NCI-H510A treated with DMSO at 0.1 percent for 48 hours (cell line): ENCODE measurements around the gene GNAZ.

Experiments
- DNase-seq: peaks from one replicate; lab custom pipeline; 2025; lab: John Stamatoyannopoulos, UW

Gene GNAZ

GRCh38 chr22:23093051-23093788 is 22.9 kb downstream of the GNAZ start:
- no peak for DNase-seq

DNA sequence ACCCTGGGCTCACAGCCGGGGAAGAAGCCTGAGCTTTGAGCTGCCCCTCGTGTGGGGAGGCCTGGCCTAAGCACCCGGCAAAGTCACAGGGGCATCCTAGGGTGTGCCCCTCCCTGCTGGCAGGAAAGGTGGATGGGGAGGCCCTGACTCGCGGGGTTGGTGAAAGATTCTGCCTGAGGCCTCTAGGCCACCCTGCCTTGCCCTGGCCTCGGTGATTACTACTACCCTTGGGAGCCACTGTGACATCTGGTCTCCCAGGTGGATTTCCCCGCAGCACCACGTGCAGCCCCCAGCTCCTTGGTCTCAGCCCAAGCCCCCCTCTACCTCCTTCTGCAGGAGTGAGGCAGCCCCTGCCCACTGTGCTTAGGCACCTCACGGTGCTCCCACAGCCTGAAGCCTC is 23.9 kb downstream of the GNAZ start:
- DNase-seq: no peak

GRCh38 chr22:23094695-23095681 is 24.7 kb downstream of the GNAZ start:
- no peak for DNase-seq

GRCh38 chr22:23095733-23096342 is 25.5 kb downstream of the GNAZ start:
- no peak for DNase-seq

GRCh38 chr22:23097412-23098229 is 27.3 kb downstream of the GNAZ start:
- no peak for DNase-seq

- no peak for DNase-seq
Measured at GRCh38 chr22:23098230-23098705, 27.9 kb downstream of the GNAZ start.

DNA sequence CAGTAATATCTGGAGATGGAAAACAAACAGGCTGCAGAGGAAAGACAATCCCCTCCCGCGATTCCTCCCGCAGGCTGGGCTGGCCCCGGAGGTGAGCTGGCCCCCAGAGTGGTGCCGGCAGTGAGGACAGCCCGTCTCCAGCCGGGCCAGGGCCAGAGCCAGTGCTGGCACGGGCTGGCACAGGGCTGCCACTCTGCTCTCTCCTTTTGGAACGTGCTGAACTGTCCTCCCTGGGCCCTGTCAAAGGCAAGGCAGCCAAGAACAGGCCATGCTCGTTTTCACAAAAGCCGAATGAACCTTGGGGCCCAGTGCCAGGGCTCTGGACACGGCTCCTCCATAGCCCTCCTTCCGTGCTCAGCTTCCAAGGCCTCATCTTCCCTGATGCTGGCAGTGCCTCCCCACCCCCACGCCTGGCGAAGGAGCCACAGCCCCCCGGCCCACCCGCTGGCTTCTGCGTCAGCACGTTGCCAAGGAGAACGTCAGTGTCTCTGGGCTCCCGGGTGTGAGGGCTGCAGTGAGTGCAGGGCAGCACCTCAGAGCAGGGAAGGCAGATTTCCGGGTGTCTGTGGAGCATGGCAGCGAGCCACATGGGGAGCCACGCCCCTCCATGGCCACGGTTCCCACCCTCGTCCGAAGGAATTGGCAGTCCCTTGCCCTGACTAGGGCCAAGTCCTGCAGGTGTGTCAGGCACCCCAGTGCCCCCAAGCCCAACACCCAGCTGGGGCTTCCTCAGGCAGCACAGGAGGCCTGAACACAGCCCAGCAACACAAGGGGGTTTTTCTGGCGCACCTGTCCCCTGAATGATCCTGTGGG is 28.6 kb downstream of the GNAZ start:
- no peak for DNase-seq

DNA sequence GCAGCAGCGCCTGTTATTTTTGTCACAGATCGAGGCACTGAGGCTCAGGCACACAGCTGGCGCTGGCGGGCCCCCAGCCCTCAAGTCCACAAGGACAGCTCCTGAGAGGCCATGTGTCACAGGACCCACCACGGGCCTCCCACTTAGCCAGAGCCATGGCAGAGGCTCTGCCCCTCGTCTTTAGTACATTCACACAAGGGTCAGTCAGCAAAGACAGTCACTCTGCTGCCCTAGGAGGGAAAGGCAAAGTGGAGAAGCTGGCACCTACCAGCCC is 29.1 kb downstream of the GNAZ start:
- DNase-seq: no peak

- no peak for DNase-seq
Measured at GRCh38 chr22:23100124-23100801, 29.9 kb downstream of the GNAZ start.

DNA sequence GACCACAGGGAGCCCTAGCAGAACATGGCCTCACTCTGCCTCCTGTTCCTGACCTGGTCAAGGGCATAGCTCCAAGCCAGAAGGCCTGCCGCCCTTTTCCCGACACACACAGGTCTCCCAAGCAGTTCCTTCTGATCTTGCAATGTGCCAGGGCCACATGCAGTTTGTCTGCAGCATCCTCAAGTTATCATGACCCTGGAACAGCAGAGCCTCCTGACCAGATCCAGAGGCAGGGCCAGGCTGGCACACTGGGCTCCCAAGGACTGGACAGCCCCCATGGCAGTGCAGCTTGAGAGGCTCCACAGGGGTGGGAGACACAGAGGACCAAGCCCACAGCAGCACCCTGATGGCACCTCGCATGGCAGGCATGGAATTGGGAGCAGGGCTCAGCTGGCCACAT is 31.2 kb downstream of the GNAZ start:
- no peak for DNase-seq

- DNase-seq: no peak
Measured at GRCh38 chr22:23102002-23102655, 31.8 kb downstream of the GNAZ start.

DNA sequence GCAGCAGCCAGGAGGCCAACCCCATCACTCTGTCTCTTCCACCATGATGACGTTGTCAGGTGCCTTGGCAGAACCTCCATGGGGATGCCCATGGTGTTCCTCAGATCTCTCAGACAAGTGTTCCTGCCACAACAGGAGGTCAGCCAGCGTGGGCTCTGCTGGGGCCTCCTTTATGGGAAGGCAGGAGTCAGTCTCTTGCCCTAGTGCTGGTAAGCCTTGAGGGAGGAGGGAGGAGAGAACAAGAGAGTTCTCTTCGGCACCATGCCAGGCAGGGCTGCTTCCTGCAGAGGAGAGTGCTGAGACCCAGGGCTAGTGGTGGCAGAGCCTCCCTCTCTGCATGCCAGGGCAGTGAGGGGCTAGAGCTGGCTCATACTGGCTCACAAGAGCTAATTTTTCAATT is 32.5 kb downstream of the GNAZ start:
- no peak for DNase-seq

- no peak for DNase-seq
Measured at GRCh38 chr22:23103199-23103954, 33.1 kb downstream of the GNAZ start.

DNA sequence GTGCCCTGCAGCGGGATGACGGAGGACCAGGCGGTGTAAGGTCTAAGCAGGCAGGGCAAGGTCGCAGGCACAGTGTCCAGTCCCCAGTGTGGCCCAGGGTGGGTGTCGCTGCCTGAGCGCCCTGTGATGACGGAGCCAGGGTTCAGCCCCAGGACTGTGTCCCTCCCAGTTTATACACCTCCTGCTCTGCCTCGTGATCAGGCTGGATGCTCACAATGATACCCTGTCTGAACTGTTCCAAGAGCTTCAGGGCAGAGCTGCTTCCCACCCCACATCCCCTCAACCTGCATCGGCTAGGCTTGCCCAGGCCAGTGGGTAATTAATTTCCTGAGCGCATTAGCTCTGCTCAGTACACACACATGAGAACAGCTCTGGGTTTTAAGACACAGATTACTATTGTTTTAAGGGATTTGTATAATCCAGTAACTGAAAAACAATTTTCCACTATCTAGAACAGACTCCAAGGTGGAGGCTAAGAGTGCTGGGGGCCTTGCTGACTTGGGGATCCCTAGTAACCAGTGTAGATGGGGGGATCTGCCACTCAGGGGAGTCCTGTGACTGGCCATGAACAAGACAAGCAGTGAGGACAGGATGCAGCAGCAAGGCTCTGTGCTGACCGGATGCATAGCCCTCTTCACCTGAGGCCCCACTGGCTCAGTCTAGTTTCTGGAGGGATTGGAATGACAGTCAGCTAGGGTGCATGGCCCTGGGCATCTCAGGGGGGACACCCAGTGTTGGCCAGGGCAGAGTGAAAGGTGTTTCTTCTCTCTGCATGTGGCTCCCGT is 34.1 kb downstream of the GNAZ start:
- no peak for DNase-seq

GRCh38 chr22:23105304-23105703 is 35.0 kb downstream of the GNAZ start:
- no peak for DNase-seq

GRCh38 chr22:23105919-23106318 is 35.6 kb downstream of the GNAZ start:
- DNase-seq: no peak

DNA sequence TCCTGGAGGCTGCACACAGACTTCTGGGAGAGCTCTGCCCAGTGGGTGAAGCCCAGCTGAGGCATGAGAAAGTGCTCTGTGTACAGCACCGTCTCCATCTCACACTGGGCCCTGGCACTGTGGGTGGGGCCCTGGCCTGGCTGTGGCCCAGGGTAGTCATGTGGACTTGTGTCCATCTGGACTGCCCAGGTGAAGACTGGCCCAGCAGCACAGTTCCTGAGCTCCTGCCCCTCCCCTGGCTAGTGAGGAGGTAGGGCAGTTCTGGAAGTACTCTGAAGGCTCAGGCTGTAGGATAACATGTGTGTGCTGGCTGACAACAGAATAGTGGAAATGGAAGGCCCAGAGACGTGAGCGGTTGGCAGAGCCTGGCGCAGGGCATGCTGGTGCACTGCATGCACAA is 36.0 kb downstream of the GNAZ start:
- no peak for DNase-seq

DNA sequence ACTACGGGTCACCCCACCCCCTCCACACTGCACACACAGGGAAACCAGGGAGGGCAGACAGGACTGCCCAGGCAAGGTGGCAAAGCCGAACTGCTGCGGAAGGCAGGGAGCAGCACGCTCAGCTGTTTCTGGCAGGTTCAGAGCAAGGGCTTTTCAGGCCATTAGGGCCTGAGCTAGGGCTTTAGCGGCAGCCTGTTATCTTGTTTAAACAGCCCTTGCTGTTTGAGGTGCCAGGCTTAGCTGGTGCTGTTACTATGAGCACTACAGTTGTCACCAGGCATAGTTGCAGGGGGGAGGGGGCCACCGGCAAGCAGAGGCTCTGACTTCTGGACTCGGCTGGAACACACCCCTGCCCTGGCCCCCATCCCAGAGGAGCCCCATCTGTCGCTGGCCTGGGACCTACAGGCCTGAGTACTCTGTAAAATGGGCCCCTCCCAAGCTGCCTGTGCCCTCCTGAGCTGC is 36.6 kb downstream of the GNAZ start:
- DNase-seq: peak; percentile 35
